ENCODE results near the gene SLC8A1. TPM values are rescaled to one million over a fixed set of nuclear protein-coding genes. Genes with fewer than 3 reads are reported as not detected.

The SLC8A1 gene
- total RNA-seq, 3 donors from 2014 or later, result 8.2 to 14.2 (median 12.2) TPM

GRCh38 chr2:40445467-40445866 lies 6.4 kb downstream of the SLC8A1 start:
- no peaks in the 10 kb centered on the region for H3K9me3 ChIP-seq

GRCh38 chr2:40440835-40441234 lies 11.1 kb downstream of the SLC8A1 start:
- intact Hi-C loops (cut with DNase I; ENCODE audit: low total_unique reads), result no loop called here
- Histone ChIP-seq H3K4me1 (no peaks in the 10 kb centered on the region), H3K4me3 (no peak overlapping the region), H3K9me3 (no peaks in the 10 kb centered on the region), H3K27ac (no peak overlapping the region), H3K36me3 (no peaks in the 10 kb centered on the region), H3K27me3 (no peaks in the 10 kb centered on the region)
- no peak for DNase-seq (ENCODE audit: low spot score in 2 of 2)
- no peak for TF ChIP-seq POLR2AphosphoS5 (IDR thresholded peaks at IDR 0.05)
- no peak for TF ChIP-seq CTCF (IDR thresholded peaks at IDR 0.05)
- no peak for TF ChIP-seq POLR2A (IDR thresholded peaks at IDR 0.05)

More at GRCh38 chr2:40445467-40445866, 6.4 kb downstream of the SLC8A1 start:
- DNase-seq (ENCODE audit: low spot score in 2 of 2), result no peak
- no peak overlapping the region for H3K4me3 ChIP-seq
- H3K27ac ChIP-seq, result no peak overlapping the region
- no peaks in the 10 kb centered on the region for H3K27me3 ChIP-seq
- TF ChIP-seq CTCF (IDR thresholded peaks at IDR 0.05) (no peak), POLR2AphosphoS5 (IDR thresholded peaks at IDR 0.05) (no peak), POLR2A (IDR thresholded peaks at IDR 0.05) (no peak)
- no peaks in the 10 kb centered on the region for H3K4me1 ChIP-seq
- intact Hi-C loops (cut with DNase I; ENCODE audit: low total_unique reads), result no loop called here
- no peaks in the 10 kb centered on the region for H3K36me3 ChIP-seq

- H3K4me3 ChIP-seq, result no peak overlapping the region
- H3K27ac ChIP-seq, result no peak overlapping the region
- intact Hi-C loops (cut with DNase I; ENCODE audit: low total_unique reads), result no loop called here
- H3K4me1 ChIP-seq, result no peaks in the 10 kb centered on the region
- H3K9me3 ChIP-seq, result no peaks in the 10 kb centered on the region
- no peak for DNase-seq (ENCODE audit: low spot score in 2 of 2)
- TF ChIP-seq POLR2A (IDR thresholded peaks at IDR 0.05) (no peak), CTCF (IDR thresholded peaks at IDR 0.05) (no peak), POLR2AphosphoS5 (IDR thresholded peaks at IDR 0.05) (no peak)
- no peaks in the 10 kb centered on the region for H3K36me3 ChIP-seq
- H3K27me3 ChIP-seq, result no peaks in the 10 kb centered on the region
These were observed 12.4 kb downstream of the SLC8A1 start for GRCh38 chr2:40439473-40439872.

- DNase-seq (ENCODE audit: low spot score in 2 of 2), result no peak
- no peak overlapping the region for H3K27ac ChIP-seq
- H3K27me3 ChIP-seq, result no peaks in the 10 kb centered on the region
- no peaks in the 10 kb centered on the region for H3K36me3 ChIP-seq
- TF ChIP-seq POLR2AphosphoS5 (IDR thresholded peaks at IDR 0.05) (no peak), POLR2A (IDR thresholded peaks at IDR 0.05) (no peak)
- H3K9me3 ChIP-seq, result no peaks in the 10 kb centered on the region
- no peak overlapping the region for H3K4me3 ChIP-seq
- H3K4me1 ChIP-seq, result no peaks in the 10 kb centered on the region
- intact Hi-C loops (cut with DNase I; ENCODE audit: low total_unique reads), result no loop called here
These were observed 15.8 kb downstream of the SLC8A1 start for GRCh38 chr2:40436093-40436475.

- Histone ChIP-seq H3K4me3 (no peak overlapping the region), H3K27ac (no peak overlapping the region), H3K36me3 (no peaks in the 10 kb centered on the region), H3K9me3 (no peaks in the 10 kb centered on the region), H3K4me1 (no peaks in the 10 kb centered on the region), H3K27me3 (no peaks in the 10 kb centered on the region)
- no peak for DNase-seq (ENCODE audit: low spot score in 2 of 2)
- no peak for TF ChIP-seq POLR2AphosphoS5 (IDR thresholded peaks at IDR 0.05)
- TF ChIP-seq POLR2A (IDR thresholded peaks at IDR 0.05), result no peak
- TF ChIP-seq CTCF (IDR thresholded peaks at IDR 0.05), result no peak
- intact Hi-C loops (cut with DNase I; ENCODE audit: low total_unique reads), result no loop called here
These were observed 16.3 kb downstream of the SLC8A1 start for GRCh38 chr2:40435426-40436092.

All from breast epithelium (tissue), 4 donors.